LoVo (cell line): ENCODE measurements around the gene ERN1.

Source experiments
- DNase-seq: peaks from one replicate; pipeline ENCODE4 v3.0.0-alpha.2; 2016; ENCODE audit warnings: low spot score

ERN1 gene

DNA sequence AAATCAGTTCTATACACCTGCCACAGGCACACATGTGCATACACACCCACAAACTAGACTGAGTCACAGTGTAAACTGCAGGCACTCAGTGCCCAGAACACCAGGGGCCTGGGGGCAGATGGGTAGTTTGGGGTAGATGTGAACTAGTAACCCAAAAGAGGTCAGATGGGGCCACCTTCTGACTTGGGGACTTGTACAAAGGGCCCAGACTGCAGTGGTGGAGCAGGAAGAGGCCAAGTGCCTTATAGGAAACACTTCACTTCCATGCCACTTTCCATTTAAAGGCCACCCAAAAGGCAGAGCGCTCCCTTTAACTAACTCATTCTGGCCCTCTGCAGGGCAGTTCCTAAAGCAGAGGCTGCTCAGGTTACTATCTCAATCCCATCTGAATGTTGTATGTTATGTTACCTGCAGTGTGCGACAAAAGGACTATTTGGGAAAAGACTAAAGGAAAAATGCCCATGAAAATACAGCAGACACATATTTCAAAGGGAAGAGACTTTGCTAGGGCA, 27.8 kb upstream of the ERN1 start:
- no peak for DNase-seq

DNA sequence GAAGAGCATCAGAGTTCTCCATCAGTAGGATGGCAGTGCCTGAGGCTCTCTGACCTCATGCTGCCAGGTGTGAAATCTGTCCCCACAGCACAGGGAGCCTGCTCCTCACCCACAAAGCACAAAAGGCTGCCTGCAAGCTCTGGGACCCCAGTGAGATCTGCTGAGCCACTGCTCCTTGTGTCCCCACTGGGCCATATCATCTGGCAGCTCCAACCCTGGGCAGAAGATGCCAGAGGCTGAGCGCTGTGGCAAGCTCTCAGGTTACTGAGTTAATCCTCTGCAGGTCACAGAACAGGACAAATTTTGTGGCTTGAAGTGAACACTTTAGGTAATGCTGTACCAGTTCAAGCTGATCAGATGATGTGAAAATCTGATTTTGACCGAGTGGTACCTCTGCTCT, 26.7 kb upstream of the ERN1 start:
- DNase-seq: no peak

DNA sequence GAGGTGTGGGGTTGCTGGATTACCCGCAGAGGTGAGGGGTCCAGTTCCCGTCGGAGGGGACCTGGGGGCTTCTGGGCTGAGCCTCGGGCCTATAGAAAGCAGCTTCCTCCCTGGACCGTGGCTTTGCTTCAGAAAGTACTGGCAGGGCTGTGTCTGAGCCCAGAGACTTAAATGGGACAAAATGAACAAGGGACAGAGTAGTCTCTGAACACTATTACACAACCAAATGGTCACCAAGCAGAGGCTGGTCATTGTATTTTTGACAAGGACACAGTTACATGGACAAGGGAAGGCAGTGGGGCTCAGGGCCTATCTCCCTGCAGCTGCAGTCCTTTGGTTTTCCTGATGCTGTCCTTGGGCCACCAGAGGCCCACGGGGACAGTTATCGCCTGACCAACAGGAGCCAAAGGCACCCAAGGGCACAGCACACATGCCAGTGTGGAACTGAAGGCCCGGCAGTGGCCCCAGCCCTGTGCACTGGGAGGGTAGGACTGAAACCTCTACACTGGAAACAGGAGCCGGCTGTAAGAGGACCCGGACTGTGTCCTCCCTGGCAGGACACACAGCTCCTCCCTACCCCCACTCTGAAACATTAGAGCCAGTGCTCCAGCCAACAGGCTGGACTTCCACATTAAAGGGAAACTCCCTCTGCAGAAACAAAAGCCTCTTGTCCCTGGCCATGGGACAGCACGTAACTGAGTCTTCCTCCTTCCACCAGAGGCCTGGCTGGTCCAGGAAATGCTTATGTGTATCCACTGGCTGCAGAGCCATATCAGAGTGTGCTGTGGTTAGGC, 26.0 kb upstream of the ERN1 start:
- DNase-seq: no peak

GRCh38 chr17:64155129-64155528, 25.2 kb upstream of the ERN1 start:
- DNase-seq: no peak

- no peak for DNase-seq
These were observed 24.8 kb upstream of the ERN1 start for GRCh38 chr17:64154717-64155116.

DNA sequence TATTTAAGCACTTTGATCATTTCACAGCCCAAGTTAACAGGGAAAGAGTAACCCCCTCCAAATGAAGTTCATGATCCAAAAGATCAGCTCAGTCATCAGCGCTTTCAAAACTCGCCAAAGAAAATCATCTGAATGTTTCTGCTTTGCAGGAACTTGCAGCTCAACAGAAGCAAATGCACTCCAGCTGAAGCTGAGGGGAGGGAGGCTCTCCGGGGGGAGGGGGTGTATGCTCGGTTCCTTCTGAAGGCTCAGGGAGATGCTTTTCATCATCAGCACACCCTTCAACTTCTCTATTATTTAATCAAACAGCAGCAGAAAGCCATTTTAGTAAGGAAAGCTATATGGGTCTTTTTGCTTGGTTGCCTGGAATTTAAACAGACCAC, 24.4 kb upstream of the ERN1 start:
- DNase-seq: no peak

DNA sequence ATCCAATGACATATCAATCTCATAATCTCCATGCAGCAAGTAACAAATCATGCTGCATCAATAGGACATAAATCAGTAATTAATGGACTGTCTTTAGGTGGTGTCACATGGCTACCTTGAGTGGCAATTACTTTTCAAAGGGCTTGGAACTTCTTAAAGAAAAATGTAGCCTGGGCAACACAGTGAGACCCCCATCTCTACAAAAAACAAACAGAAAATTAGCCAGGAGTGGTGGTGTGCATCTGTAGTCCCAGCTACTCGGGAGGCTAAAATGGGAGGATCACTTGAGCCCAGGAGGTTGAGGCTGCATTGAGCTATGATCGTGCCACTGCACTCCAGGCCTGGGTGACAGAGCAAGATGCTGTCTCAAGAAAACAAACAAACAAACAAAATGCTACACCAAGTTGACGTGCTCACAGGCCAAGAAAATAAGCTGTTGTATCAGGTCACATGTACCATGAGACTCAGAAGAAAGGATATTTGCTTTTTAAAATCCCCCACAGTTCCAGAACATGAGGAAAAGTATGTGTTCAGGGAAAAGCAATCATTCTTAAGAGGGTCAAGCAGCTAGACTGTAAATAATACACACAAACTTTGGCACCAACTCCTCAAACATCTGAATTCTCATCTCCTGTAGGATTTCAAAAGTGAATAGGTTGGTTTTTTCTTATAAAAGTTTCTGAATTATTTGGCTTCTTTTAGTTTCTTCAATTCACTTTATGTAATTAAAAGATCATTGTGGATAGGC, 23.8 kb upstream of the ERN1 start:
- no peak for DNase-seq

- no peak for DNase-seq
These were observed 22.6 kb upstream of the ERN1 start for GRCh38 chr17:64152428-64153125.

- DNase-seq: no peak
These were observed 21.0 kb upstream of the ERN1 start for GRCh38 chr17:64151016-64151368.

- DNase-seq: no peak
These were observed 20.5 kb upstream of the ERN1 start for GRCh38 chr17:64150237-64151015.

DNA sequence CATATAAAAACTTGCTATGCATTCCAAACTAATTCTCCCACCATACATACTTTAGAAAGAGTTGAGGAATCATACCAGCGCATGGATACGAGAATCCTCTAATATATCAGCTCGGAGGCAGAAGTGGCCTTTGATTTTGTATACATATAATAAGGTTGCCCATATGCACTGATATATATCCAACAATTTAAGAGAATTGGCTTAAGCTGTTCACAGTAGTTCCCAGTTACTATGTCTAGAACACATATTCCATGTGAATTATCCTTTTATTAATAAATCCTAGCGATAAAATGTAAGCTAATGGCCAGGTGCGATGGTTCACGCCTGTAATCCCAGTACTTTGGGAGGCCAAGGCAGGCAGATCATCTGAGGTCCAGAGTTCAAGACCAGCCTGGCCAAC, 19.3 kb upstream of the ERN1 start:
- DNase-seq: no peak

- no peak for DNase-seq
These were observed 18.8 kb upstream of the ERN1 start for GRCh38 chr17:64148699-64149098.

DNA sequence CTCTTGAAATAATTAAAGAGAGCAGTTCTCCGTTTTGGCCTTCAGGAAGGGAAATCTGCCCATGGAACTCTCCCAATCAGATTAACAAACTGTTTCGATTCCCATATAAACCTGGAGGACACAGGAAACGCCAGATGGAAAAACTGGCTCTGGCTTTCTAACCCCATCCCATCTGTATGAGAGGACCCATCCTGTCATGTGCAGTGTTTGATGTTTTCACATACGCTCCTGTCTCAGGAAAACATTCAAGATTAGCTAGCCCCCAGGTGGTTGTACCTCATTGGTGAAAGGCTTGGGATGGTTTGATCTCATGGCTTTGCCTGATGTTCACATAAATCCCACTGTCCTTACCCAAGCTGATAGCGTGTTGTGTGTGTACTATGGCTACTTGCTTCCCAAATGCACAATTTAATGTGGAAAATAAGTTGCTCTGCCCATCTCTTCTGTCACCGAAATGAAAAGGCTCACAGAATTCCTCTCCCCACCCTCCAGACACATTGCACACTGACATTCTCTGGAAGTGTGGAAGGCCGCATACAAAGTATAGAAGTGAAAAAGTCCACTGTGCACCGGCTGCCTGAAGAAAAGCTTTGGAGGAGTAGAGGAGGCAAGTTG, 18.2 kb upstream of the ERN1 start:
- DNase-seq: no peak

- DNase-seq: peak; percentile 52
These were observed 17.4 kb upstream of the ERN1 start for GRCh38 chr17:64147110-64148016.

DNA sequence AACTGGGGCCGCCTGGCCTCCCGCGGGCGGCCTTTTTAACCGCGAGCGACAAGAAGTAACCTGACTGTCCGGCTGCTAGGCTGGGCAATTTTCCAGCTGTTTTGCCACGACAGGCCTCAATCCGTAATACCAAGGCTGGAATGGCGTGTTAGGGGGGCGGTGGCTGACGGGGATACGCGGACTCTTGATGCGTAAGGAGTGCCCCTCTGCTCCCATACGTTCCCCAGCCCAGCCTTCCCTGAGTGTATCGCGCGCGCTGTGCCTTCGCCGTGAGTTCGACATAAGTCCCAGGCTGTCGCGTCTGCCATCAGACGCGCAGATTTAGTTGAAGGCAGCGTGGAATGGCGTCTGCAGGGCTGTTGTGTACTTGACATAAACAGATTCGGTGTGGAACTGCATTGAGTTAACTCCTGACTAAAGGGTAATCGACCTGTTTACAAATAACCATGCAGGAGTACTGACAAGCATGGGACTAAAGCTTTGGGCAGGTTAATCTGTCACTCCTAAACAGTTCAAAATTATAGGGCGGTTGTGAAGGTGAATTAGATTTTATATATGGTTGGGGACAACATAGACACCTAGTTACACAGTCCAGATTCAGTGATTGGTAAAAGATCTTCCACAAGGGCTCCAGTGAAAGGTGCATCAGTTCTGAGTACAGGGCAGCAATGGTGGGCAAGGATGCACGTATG, 16.6 kb upstream of the ERN1 start:
- peak; percentile 67 for DNase-seq

- DNase-seq: peak; percentile 96
These were observed 15.9 kb upstream of the ERN1 start for GRCh38 chr17:64145751-64146417.

- DNase-seq: no peak
These were observed 15.4 kb upstream of the ERN1 start for GRCh38 chr17:64145375-64145750.

GRCh38 chr17:64139542-64139941, 9.6 kb upstream of the ERN1 start:
- no peak for DNase-seq

GRCh38 chr17:64138441-64138840, 8.5 kb upstream of the ERN1 start:
- no peak for DNase-seq
